Skeletal muscle satellite cell (primary cell): Measurements from ENCODE around the gene EBF3.

Experiments
- H3K27me3 ChIP-seq: 2 replicates; pipeline ENCODE4 v1.7.0; 2013; ENCODE audit warnings: low read length; ENCODE audit not compliant: control insufficient read depth, insufficient read depth
- H3K36me3 ChIP-seq: 2 replicates; pipeline ENCODE4 v1.7.0; 2013; ENCODE audit warnings: mild to moderate bottlenecking, control low read depth, low read length; ENCODE audit not compliant: insufficient read depth
- H3K4me1 ChIP-seq: 2 replicates; pipeline ENCODE4 v1.7.0; 2013; ENCODE audit warnings: low read length; ENCODE audit not compliant: control insufficient read depth, insufficient read depth
- H3K4me2 ChIP-seq: 2 replicates; pipeline ENCODE4 v1.7.0; 2013; ENCODE audit warnings: mild to moderate bottlenecking, low read length
- H3K4me3 ChIP-seq: 2 replicates; pipeline ENCODE4 v1.7.0; 2013; ENCODE audit warnings: low read length
- H3K9ac ChIP-seq: 2 replicates; pipeline ENCODE4 v1.7.0; 2013; ENCODE audit warnings: mild to moderate bottlenecking, low read depth, low read length, moderate library complexity
- H3K9me3 ChIP-seq: replicated peaks from 2 replicates; pipeline ENCODE4 v1.7.0; 2013; ENCODE audit warnings: mild to moderate bottlenecking, control low read depth, low read length

EBF3 gene

GRCh38 chr10:129836253-129836652, 127.8 kb downstream of the EBF3 start:
- Histone ChIP-seq H3K36me3 (peaks cover 34% of the 10 kb centered on the region), H3K4me3 (no peak overlapping the region), H3K9me3 (no peaks in the 10 kb centered on the region), H3K4me2 (no peak overlapping the region), H3K4me1 (no peaks in the 10 kb centered on the region), H3K27me3 (no peaks in the 10 kb centered on the region), H3K9ac (no peak overlapping the region)

- Histone ChIP-seq H3K9me3 (no peaks in the 10 kb centered on the region), H3K9ac (no peak overlapping the region), H3K4me1 (no peaks in the 10 kb centered on the region), H3K4me3 (no peak overlapping the region), H3K27me3 (no peaks in the 10 kb centered on the region), H3K4me2 (no peak overlapping the region), H3K36me3 (peaks cover 19% of the 10 kb centered on the region)
These were observed 129.9 kb downstream of the EBF3 start for GRCh38 chr10:129833994-129834739.

- H3K9me3 ChIP-seq = no peaks in the 10 kb centered on the region
- no peaks in the 10 kb centered on the region for H3K4me1 ChIP-seq
- H3K4me3 ChIP-seq = no peak overlapping the region
- H3K27me3 ChIP-seq = no peaks in the 10 kb centered on the region
- H3K36me3 ChIP-seq = peaks cover 14% of the 10 kb centered on the region
- no peak overlapping the region for H3K9ac ChIP-seq
- H3K4me2 ChIP-seq = no peak overlapping the region
These were observed 130.6 kb downstream of the EBF3 start for GRCh38 chr10:129833468-129833950.

- no peak overlapping the region for H3K4me2 ChIP-seq
- H3K27me3 ChIP-seq = no peaks in the 10 kb centered on the region
These were observed 131.3 kb downstream of the EBF3 start for GRCh38 chr10:129832573-129833467.

GRCh38 chr10:129831150-129831549, 132.9 kb downstream of the EBF3 start:
- Histone ChIP-seq H3K9ac (no peak overlapping the region), H3K9me3 (no peaks in the 10 kb centered on the region), H3K4me2 (no peak overlapping the region), H3K36me3 (peaks cover 6% of the 10 kb centered on the region), H3K4me1 (no peaks in the 10 kb centered on the region), H3K4me3 (no peak overlapping the region), H3K27me3 (no peaks in the 10 kb centered on the region)

More at GRCh38 chr10:129832573-129833467, 131.3 kb downstream of the EBF3 start:
- Histone ChIP-seq H3K4me1 (no peaks in the 10 kb centered on the region), H3K4me3 (no peak overlapping the region), H3K9me3 (no peaks in the 10 kb centered on the region), H3K9ac (no peak overlapping the region), H3K36me3 (peaks cover 9% of the 10 kb centered on the region)

GRCh38 chr10:129825826-129826225, 138.2 kb downstream of the EBF3 start:
- Histone ChIP-seq H3K4me3 (no peak overlapping the region), H3K4me1 (no peaks in the 10 kb centered on the region), H3K9me3 (no peaks in the 10 kb centered on the region), H3K4me2 (no peak overlapping the region), H3K9ac (no peak overlapping the region), H3K36me3 (no peaks in the 10 kb centered on the region), H3K27me3 (no peaks in the 10 kb centered on the region)

GRCh38 chr10:129825221-129825620, 138.9 kb downstream of the EBF3 start:
- no peaks in the 10 kb centered on the region for H3K36me3 ChIP-seq
- H3K9ac ChIP-seq = no peak overlapping the region
- H3K4me3 ChIP-seq = no peak overlapping the region
- H3K9me3 ChIP-seq = no peaks in the 10 kb centered on the region
- H3K27me3 ChIP-seq = no peaks in the 10 kb centered on the region
- no peaks in the 10 kb centered on the region for H3K4me1 ChIP-seq
- no peak overlapping the region for H3K4me2 ChIP-seq

- no peak overlapping the region for H3K9ac ChIP-seq
- no peaks in the 10 kb centered on the region for H3K9me3 ChIP-seq
- peaks cover 11% of the 10 kb centered on the region for H3K27me3 ChIP-seq
- H3K4me3 ChIP-seq = no peak overlapping the region
- no peaks in the 10 kb centered on the region for H3K4me1 ChIP-seq
- H3K4me2 ChIP-seq = no peak overlapping the region
- H3K36me3 ChIP-seq = no peaks in the 10 kb centered on the region
These were observed 143.6 kb downstream of the EBF3 start for GRCh38 chr10:129820451-129820850.

GRCh38 chr10:129816656-129817045, 147.4 kb downstream of the EBF3 start:
- Histone ChIP-seq H3K9me3 (no peaks in the 10 kb centered on the region), H3K4me2 (no peak overlapping the region), H3K4me3 (no peak overlapping the region), H3K4me1 (no peaks in the 10 kb centered on the region), H3K9ac (no peak overlapping the region), H3K36me3 (no peaks in the 10 kb centered on the region), H3K27me3 (peaks cover 13% of the 10 kb centered on the region)

- Histone ChIP-seq H3K36me3 (no peaks in the 10 kb centered on the region), H3K9me3 (no peaks in the 10 kb centered on the region), H3K4me2 (no peak overlapping the region), H3K4me1 (no peaks in the 10 kb centered on the region), H3K27me3 (peaks cover 13% of the 10 kb centered on the region), H3K4me3 (no peak overlapping the region), H3K9ac (no peak overlapping the region)
These were observed 148.0 kb downstream of the EBF3 start for GRCh38 chr10:129815898-129816655.
